Measurements from ENCODE around the gene ZSWIM7.
"Not testable (repeated sequence)": the region's sequence is repeated elsewhere in the genome, so short reads cannot be mapped to it uniquely, and the experiment has no call there.

ZSWIM7 gene

GRCh38 chr17:15998031-15998562 lies 1.4 kb downstream of the ZSWIM7 start:
- DNase-seq = no peak

GRCh38 chr17:15996322-15996721 lies 3.2 kb downstream of the ZSWIM7 start:
- no peak for DNase-seq

- DNase-seq = no peak
Observed at GRCh38 chr17:15981646-15982580, 17.6 kb downstream of the ZSWIM7 start.

- DNase-seq = no peak
Observed at GRCh38 chr17:15981208-15981607, 18.3 kb downstream of the ZSWIM7 start.

- DNase-seq = not testable (repeated sequence)
Observed at GRCh38 chr17:15979013-15979412, 20.5 kb downstream of the ZSWIM7 start.

GRCh38 chr17:15978606-15979005 lies 20.9 kb downstream of the ZSWIM7 start:
- DNase-seq = no peak

GRCh38 chr17:15977894-15978293 lies 21.6 kb downstream of the ZSWIM7 start:
- no peak for DNase-seq

- DNase-seq = no peak
Observed at GRCh38 chr17:15973834-15974233, 25.7 kb downstream of the ZSWIM7 start.

- no peak for DNase-seq
Observed at GRCh38 chr17:15973016-15973415, 26.5 kb downstream of the ZSWIM7 start.

GRCh38 chr17:15972497-15972951 lies 27.0 kb downstream of the ZSWIM7 start:
- DNase-seq = no peak

- DNase-seq = no peak
Observed at GRCh38 chr17:15971882-15972281, 27.6 kb downstream of the ZSWIM7 start.

- no peak for DNase-seq
Observed at GRCh38 chr17:15971098-15971678, 28.3 kb downstream of the ZSWIM7 start.

GRCh38 chr17:15970500-15970899 lies 29.0 kb downstream of the ZSWIM7 start:
- no peak for DNase-seq

- DNase-seq = no peak
Observed at GRCh38 chr17:15969463-15969862, 30.0 kb downstream of the ZSWIM7 start.

- no peak for DNase-seq
Observed at GRCh38 chr17:15967706-15968399, 31.7 kb downstream of the ZSWIM7 start.

- DNase-seq = no peak
Observed at GRCh38 chr17:15966879-15967248, 32.6 kb downstream of the ZSWIM7 start.

GRCh38 chr17:15966183-15966878 lies 33.2 kb downstream of the ZSWIM7 start:
- no peak for DNase-seq

GRCh38 chr17:15965528-15965927 lies 34.0 kb downstream of the ZSWIM7 start:
- DNase-seq = no peak

GRCh38 chr17:15963670-15964110 lies 35.8 kb downstream of the ZSWIM7 start:
- no peak for DNase-seq

GRCh38 chr17:15958484-15958854 lies 41.0 kb downstream of the ZSWIM7 start:
- DNase-seq = no peak

- no peak for DNase-seq
Observed at GRCh38 chr17:15957608-15958307, 41.7 kb downstream of the ZSWIM7 start.

- DNase-seq = no peak
Observed at GRCh38 chr17:15957206-15957605, 42.3 kb downstream of the ZSWIM7 start.
